Measurements from ENCODE around the gene CALM1. TPM values are rescaled to one million over a fixed set of nuclear protein-coding genes. Genes with fewer than 3 reads are reported as not detected.

Gene CALM1
- total and polyA plus RNA-seq, 10 of the 15 experiments (the other 5 are each of a cell fraction or from before 2014, with no cell fraction given), result 110 to 729 (median 261) TPM

GRCh38 chr14:90450667-90451066 is 53.8 kb downstream of the CALM1 start (continued):
- TF ChIP-seq CEBPZ (IDR thresholded peaks at IDR 0.05; ENCODE audit: low read depth, low read length), result no peak
- TF ChIP-seq YY1 (IDR thresholded peaks at IDR 0.05; ENCODE audit: low read depth, low read length), result no peak
- TF ChIP-seq BCL3 (IDR thresholded peaks at IDR 0.05; ENCODE audit: borderline replicate concordance, insufficient read depth, low read depth, low read length, poor library complexity, severe bottlenecking), result no peak
- TF ChIP-seq ZNF687 (IDR thresholded peaks at IDR 0.05), result no peak
- TF ChIP-seq DPF2 (IDR thresholded peaks at IDR 0.05), result no peak
- no peak for TF ChIP-seq MXI1 (IDR thresholded peaks at IDR 0.05; ENCODE audit: low read depth, low read length)

Data from GM12878 (cell line).